NCI-H510A treated with DMSO at 0.1 percent for 48 hours (cell line): Measurements from ENCODE around the gene CD2AP.
"Not testable (repeated sequence)": the region's sequence is repeated elsewhere in the genome, so short reads cannot be mapped to it uniquely, and the experiment has no call there.

Experiments used
- DNase-seq: peaks from one replicate; lab custom pipeline; 2025; lab: John Stamatoyannopoulos, UW

The CD2AP gene

DNA sequence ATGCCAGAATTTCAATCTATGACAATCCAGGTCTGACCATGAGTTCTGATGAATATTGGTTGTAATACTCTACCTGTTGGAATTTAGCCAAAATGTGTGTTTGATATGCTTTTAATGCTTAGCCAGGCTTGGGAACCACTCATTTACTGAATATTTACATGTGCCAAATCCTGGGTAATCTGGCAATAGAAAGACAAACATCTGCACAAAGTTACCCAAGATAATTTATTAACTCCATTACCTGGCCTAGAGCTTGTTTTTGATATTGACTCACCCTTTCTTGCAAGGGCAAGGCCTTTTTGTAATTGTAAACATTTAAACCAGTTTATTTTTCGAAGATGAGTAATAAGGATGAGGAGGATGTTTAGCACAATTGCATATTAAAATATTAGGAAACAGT lies 13.5 kb upstream of the CD2AP start:
- no peak for DNase-seq

DNA sequence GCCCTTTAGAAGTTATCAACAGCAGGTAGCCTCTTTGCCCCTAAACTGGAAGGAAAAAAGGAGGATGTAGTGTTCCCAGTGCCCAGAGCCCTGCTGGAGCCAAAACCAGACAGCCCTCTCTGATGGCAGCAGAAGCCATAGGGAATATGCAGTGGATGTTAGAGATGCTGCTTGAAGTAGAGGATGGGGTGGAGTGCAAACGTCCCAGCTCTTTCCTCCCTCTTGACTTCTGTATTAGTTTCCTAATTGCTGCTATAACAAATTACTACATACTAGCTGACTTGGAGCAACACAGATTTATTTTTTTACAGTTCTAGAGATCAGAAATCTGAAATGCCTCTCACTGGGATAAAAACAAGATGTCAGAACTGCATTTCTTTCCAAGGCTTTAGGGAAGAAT lies 12.5 kb upstream of the CD2AP start:
- no peak for DNase-seq

DNA sequence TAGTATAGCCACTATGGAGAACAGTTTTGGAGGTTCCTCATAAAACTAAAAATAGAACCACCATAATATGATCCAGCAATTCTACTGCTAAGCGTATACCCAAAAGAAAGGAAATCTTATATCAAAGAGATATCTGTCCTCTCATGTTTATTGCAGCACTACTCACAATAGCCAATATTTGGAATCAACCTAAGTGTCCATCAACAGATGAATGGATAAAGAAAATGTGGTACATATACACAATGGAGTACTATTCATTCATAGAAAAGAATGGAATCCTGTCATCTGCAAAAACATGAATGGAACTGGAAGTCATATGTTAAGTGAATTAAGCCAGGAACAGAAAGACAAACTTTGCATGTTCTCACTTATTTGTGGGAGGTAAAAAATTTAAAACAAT lies 5.7 kb upstream of the CD2AP start:
- DNase-seq: no peak

DNA sequence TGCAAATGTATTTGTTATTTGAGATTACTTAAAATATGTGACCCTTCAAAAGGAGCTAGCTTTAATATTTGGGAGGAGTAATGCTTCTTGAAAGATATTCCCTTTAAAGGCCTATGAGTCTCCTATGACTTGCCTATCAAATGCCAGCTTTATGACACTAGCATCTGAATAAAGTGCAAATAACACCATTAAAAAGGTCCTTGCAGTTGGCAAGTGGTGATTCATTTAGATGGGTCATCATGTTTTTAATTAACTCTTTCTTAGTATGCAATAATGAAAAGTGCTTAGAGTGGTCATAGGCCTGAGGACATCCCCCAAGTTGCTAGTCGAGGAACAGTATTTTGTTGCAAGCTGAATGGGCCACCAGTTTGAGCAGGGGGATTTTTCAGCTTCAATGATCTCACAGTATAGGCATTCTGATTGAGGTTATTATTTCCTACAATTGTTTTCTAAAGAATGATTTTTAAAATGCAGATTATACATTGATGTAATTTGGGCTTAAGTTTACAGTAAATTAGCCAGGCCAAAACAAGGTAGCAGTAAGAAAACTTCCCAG lies 3.7 kb upstream of the CD2AP start:
- no peak for DNase-seq

DNA sequence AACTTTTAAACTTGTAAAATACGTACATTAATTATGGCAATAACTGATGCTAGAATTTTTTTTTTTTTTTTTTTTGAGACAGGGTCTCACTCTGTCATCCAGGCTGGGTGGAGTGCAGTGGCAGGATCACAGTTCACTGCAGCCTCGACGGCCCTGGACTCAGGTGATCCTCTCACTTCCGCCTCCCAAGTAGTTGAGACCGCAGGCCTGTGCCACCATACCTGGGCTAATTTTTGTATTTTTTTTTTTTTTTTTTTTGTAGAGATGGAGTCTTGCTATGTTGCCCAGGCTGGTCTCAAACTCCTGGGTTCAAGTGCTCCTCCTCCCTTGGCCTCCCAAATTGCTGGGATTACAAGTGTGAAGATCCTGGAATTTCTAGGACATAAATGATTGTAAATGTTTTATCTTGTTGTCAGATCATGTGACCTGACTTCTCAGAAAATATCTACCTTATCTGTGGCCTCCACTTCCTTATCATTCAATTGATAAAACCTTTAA lies 2.2 kb upstream of the CD2AP start:
- DNase-seq: no peak

DNA sequence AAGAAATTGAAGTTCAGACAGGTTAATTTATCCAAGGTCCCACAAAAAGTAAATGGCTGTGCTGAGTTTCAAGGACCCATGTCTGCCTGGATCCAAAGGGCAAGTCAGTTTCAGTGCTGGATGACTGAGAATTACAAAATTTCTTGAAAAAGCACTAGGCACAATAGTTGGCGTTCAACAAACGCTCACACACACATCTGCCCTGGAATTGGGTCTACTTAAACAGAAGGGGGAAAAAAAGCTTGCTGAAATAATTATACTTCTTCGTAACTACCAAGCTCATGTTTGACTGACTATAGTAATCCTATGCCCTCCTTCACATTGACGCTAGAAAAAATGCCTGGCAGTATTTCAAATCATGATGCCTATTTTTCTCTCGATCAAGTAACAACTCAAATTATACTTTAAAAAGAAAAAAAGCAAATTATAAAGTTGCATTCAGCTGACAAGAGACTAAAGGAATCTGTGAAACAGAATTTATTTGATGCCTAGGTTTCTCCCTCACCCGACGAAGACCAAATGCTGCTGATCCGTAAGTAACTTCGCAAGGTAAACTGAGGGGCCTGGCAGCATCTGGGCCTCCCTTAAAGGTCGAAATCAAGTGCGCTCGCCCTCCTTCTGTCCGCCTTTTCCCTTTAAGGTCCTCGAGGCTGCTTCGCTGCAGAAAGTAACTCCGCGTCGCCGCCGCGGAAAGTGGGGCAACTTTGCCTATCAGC lies 650 bp upstream of the CD2AP start:
- peak; percentile 50 for DNase-seq

DNA sequence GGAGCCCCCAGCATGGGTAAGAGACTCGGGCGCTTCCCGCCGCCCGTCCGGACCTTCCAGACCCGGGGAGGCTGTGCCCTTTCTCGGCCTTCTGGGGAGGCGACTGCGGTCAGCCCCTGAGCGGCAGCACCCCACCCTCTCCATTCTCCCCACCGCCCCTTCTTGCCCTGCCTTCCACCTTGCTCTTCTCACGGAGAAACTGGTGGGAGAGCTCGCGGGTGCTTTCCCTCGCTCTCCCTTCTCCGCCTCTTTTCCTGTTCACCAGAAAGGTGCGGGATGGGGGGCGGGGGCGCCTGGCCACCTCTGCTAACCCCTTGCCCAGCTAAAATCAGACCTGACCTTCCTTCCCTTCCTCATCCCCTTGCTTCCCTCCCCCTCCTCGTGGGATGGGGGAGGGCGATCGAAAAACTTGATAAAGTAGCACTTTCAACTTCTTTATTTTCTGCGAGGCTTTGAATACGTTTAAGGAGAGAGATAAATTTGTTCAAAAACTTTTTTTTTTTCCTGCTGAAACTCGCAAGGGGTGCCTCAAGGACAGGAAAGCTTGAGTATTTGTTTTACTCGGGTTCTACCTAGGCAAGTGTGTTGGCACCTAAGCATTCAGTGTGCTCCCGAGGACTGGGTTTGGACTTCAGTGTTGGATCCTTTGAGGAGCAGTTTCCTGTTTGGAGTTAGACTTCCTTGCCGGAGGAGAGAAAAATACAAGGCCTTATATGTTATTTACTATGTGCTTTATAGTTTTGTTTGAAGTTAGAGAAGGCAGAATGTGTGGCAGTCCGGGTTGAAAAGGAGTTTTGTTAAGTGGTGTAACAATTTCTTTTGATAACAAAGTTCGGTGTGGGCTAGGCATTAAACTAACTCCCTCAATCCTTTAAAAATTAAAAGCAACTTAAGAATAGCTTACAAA lies 897 bp downstream of the CD2AP start:
- peak; percentile 75 for DNase-seq

DNA sequence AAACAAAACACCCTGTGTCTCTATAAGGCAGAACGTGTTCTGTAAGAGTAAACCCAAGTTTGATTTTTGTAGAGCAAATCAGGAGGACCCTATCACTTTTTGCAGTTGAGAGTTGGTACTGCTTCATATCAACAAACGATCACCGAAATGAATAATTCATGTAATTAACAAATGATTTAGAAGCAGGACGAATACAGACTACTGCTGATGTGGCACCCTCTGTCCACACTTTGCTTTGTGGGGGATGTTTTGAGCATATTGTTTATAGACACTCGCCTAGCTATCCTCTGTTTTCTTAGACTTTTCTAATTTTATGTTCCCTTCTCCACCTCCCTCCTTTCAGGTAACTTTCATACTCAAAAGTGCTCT lies 1.5 kb downstream of the CD2AP start:
- no peak for DNase-seq

DNA sequence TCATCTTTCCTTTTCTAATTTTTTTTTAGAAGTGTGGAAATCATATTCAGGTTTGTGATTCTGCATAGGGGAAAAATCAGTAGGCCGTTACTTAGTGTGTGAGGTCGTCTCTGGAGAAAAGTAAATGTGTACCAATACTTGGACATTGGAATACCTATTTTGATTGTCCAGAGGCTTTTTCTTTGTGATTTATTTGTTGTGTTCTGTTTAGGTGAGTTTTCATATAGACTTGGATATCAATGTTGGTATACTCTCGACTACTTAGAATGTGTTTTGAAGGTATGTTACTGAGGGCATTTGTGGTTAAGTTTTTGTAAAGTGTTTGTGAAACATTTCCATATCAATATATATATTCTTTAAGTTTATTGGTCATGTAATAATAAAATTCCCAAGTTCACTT lies 2.3 kb downstream of the CD2AP start:
- no peak for DNase-seq

DNA sequence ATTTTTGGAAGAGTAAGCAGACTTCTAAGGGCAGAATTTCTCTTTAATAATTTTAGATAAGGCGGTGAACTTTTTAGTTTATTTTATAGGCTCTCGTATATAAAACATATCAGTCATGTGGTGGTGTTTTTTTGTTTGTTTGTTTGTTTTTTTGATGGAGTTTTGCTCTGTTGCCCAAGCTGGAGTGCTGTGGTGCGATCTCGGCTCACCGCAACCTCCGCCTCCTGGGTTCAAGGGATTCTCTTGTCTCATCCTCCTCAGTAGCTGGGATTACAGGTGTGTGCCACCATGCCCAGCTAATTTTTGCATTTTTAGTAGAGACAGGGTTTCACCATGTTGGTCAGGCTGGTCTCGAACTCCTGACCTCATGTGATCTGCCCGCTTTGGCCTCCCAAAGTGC lies 3.6 kb downstream of the CD2AP start:
- not testable (repeated sequence) for DNase-seq

DNA sequence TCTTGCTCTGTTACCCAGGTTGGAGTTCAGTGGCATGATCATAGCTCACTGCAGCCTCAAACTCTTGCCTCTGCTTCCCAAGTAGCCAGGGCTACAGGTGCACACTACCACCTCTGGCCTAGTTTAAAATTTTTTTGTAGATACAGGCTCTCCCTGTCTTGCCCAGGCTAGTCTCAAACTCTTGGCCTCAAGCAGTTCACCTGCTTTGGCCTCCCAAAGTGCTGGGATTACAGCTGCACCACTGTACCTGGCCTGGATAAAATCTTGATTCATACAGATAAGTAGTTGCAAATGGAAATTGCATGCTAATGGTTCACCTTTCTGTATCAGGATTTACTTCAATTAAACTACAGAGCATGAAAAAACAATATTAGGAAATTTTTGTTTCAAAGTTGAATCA lies 4.2 kb downstream of the CD2AP start:
- DNase-seq: no peak

DNA sequence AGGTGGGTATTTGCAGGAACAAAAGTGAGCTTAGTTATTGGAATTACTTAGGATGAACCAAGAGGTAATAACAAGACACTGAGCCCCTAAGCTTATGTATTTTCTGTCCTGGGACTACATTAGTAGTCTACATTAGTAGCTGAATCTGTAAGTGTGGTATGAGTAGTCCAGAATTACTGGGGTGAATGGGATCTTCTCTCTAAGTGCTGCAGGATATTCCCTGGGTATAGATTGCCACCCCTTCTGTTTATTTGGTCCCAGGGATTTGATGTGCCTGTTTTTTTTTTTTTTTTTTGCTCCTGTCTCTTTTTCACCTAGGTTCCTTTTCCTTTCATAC lies 5.9 kb downstream of the CD2AP start:
- DNase-seq: no peak

DNA sequence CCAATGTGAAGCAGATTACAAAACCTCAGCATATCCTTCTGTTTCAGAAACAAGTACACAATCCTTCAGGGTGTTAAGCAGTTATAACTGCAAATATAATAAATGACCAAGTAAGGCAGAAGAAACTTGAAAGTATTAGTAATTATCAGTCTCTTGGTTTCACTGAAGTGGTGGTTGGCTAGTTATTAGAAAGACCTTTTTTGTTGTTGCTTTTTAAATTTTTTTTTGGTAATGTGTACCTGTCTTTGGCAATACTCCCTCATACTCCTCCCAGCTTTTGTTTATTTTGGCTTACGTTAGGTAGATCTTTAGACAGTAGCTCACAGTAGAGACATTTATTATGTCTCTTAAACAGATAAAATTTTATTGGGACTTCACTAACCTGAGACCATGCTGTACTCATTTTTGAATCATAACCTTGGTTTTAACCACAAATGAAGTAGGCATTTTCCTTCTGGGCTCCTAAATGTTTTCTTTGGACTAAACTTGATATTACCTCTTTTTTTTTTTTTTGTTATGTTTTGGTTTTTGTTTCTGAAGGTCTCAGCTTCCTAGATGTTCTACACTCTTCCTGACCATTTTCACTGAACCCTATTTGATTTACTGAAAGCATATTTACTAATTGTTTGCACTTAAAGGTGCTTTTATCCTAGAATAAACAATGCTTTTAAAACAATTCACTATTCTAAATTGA lies 6.4 kb downstream of the CD2AP start:
- no peak for DNase-seq

DNA sequence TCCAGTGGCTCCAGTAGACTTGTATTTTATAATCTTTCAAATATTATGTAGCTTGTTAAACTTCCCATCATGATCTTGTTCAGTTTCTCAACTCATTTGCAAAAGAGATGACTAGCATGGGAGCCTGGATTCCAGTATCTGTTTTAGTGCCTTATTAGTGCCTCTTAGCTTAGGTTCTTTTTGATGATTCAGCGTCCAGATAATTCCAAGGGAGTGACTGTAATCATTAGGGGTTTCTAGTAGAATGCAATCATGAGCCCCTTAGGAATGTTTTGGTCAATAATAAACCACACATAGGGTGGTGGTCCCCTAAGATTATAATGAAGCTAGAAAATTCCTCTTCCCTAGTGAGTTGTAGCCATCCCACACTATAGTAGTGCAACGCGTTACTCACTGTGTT lies 7.0 kb downstream of the CD2AP start:
- DNase-seq: no peak

DNA sequence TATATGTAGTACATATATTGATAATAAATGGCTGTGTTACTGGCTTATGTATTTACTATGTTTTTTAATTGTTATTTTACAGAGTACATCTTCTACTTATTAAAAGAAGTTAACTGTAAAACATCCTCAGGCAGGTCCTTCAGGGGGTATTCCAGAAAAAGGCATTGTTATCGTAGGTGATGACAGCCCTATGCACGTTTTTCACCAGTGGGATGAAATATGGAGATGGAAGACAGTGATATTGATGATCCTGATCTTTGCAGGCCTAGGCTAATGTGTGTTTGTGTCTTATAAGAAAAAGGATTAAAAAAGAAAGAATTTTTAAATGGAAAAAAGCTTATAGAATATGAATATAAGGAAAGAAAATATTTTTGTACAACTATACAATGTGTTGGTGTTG lies 7.5 kb downstream of the CD2AP start:
- DNase-seq: no peak

DNA sequence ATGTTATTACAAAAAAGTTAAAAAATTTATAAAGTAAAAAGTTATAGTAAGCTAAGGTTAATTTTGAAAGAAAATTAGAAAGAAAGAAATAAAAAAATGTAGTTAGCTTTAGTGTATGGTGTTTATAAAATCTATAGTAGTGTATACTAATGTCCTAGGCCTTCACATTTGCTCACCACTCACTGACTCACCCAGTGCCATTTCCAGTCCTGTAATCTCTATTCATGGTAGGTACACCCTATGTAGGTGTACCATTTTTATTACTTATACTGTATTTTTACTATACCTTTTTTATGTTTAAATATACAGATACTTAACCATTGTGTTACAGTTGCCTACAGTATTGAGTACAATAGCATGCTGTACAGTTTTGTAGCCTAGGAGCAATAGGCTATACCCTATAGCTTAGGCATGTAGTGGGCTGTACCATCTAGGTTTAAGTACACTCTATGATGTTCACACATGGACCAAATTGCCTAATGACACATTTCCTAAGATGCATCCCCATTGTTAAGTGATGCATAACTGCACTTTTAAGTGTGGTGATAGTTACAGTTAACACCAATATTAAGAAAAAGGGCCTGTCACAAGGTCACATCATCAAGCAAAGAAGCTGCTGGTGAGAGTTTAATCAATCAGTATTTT lies 8.0 kb downstream of the CD2AP start:
- DNase-seq: no peak

DNA sequence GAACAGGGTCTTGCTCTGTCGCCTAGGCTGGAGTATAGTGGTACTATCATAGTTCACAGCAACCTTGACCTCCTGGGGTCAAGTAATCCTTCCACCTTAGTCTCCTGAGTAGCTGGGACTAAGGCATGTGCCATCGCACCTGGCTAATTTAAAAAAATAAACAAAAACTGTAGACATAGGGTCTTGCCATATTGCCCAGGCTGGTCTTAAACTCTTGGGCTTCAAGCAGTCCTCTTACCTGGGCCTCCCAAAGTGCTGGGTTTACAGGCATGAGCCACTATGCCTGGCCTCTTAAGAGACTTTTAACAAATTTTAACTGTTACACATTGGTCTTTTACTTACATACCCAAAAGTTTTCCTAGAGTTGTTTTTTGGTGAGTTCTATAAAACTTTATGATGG lies 12.4 kb downstream of the CD2AP start:
- no peak for DNase-seq

DNA sequence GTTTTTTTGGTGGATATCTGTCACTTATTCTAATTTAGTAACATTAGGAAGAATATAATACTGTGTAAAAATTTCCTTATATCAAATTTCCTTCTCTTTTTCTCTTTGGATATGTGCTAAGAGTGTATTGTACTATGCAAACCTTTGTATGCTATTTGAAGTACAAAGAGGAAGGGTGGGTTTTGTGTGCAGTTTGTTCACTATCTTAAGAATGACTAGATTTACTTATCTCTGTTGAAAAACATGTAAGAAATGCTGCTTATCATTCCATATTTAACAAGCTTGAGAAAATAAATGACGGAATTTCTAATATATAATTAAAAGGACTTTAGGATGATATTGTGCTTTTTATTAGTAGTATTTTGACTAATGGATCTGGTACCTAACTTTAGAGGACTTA lies 13.1 kb downstream of the CD2AP start:
- DNase-seq: no peak

DNA sequence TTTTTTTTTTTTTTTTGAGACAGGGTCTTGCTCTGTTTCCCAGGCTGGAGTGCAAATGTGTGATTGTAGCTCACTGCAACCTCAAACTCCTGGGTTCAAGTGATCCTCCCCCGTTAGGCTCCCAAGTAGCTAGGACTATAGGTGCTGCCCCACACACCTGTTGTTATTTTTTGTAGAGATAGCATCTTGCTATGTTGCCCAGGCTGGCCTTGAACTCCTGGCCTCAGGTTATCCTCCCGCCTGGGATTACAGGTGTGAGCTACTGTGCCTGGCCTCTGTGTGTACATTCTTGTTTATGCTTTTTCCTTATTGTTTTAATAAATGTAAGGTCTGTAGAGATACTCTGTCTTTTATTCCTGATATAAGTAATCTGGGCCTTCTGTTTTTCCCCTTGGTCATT lies 14.8 kb downstream of the CD2AP start:
- DNase-seq: no peak

DNA sequence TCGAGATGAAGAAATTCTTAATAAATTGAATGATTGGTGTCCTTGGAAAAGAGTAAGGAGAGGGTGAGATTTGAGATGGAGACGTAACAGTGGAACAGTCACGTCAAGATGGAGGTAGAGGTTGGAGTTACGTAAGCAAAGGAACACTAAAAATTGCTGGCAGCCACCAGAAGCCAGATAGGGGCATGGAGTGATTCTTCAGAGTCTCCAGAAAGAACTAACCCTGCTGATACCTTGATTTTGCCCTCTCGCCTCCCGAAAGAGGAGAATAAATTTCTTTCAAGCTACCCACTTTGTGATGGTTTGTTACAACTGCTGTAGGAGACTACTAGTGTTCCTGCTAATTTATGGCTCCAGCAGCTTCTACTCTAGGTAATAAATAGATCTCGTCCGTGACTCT lies 17.6 kb downstream of the CD2AP start:
- no peak for DNase-seq

DNA sequence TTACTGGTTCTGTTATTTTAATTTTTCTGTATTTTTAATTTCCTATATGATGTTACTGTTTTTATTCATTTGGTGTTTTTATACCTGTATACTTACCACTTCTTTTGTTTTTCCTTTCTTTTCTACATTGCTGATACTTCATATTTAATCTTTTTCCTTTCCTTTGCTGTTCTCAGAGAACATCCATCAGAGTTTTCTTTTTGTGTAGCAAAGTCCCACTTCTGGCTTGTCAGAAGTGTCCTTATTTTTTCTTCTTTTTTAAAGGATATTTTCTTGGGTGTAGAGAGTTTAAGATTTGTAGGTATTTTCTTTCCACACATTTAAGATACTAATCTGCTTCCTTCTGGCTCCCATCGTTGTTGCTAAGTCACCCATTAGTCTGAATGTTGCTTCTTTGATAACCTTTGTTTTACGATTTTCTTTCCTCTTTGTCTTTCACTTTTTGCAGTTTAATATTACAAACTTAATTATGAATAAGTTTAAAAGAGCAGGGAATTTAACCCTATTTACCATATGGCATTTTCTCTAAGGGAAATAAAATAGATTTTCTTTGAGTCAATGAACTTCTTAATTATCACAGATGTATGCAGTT lies 18.5 kb downstream of the CD2AP start:
- DNase-seq: no peak
